Measurements from ENCODE around the gene CRTC1. TPM values are rescaled to one million over a fixed set of nuclear protein-coding genes. Genes with fewer than 3 reads are reported as not detected.

Gene CRTC1
- total RNA-seq = 3.6 and 4.4 TPM in 2 replicates

DNA sequence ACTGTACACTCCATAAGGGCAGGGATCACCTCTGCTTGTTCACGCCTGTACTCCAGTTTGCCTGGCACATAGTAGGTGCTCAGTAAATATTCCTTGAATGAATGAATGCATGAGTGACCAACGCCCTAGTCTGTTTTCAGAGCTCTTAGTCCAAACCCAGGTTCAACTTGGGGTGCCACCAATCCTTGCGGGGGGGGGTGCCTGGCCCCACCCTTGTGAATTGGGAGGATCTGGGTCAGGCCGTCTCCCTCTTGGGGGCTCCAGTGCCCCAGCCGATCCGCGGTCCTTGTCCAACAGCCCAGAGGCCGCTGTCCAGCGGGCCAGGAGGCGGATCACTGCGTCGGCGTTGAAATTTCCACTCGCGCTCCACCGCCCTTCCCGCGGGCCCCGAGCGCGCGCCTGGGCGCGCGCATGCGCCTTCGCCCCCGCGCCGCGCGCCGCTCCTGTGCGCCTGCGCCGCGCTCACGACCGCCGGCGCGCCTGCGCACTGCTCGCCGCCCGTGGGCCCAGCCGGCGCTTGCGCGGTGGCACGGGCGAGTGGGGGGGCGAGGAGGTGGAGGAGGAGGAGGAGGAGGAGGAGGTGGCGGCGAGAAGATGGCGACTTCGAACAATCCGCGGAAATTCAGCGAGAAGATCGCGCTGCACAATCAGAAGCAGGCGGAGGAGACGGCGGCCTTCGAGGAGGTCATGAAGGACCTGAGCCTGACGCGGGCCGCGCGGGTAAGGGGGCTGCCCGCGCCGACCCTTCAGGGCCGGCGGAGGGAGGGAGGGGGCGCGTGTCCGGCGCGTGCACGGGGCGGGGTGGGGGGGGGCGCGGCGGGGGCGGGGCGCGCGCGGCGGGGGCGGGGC lies at the start of gene CRTC1:
Gene CRTC1, plus strand, starts transcription at position 572 of the 849 bp plus-strand sequence. Its CDS starts 23 bp downstream, at position 595.

DNA sequence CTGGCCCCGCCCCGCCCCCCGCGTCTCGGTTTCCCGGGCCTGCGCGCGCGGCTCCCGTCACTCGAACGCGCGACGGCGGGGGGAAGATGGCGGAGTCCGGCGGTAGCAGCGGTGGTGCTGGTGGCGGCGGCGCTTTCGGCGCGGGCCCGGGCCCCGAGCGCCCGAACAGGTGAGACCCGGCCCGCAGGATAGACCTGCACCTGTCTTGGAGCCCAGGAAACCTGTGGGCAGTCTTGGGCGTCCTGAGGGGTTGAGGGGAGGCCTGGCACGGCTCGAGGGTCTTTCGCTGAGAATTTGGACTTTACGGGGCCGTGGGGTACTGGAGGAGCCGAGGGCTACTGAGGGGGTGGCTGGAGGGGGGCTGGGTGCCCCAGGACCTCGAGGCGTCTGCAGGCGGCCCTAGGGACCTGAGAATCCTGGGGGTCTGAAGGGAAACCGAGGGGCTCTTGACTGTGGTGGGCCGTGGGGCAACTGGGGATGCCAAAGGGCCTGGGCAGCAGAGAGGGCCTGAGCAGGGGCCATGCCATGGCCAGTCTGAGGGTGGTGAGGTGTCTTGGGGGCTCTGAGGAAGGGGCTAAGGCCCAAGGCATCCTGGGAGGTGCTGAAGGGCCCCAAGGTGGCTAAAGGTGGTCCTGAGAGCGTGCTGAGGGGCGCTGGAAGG lies 46.4 kb upstream of the CRTC1 start, which contains the start of gene KLHL26:
Gene KLHL26, plus strand, starts transcription at position 60 of the 661 bp plus-strand sequence. Its CDS starts 27 bp downstream, at position 87.

DNA sequence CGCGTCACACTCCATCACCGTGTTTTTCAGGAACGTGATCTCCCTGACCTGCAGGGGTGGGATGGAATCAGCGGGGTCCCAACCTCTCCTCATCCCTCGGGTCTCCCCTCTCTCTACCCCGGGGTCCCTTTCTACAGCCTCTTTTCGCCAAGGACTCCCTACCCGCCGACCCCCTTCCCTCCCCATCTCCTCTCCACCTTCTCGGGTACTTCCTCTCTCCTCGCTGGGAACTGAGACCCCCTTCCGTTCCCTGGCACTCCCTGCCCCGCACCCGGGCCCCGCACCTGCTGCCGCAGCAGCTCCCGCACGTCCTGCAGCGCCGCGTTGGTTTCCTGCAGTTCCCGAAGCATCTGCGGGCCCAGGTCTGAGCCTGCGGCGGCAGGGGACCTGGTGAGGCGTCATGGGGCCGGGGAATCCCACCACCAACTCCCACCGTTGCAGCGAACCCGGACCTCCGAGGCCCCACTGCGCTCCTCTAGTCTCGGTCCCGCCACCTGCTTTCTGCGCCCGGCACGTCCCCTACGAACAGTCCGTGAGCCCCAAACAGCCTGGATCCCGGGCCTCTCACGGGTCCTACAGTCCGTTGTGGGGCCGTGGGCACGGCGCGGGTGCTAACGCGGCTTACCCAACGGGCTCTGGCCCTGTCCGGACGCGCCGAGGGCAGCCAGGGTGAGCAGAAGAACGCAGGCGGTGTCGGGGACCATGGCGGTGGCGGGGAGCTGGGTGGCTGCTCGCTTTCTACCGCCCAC lies 107.3 kb downstream of the CRTC1 start, which contains the start of gene COMP:
Gene COMP, minus strand, starts transcription at position 740 of the 749 bp plus-strand sequence. Its CDS starts 36 bp downstream, at position 704.

GRCh38 chr19:18831524-18832305 lies 148.2 kb downstream of the CRTC1 start, which contains the start of gene UPF1:
UPF1 (plus strand) TSS chr19:18831959; CDS start chr19:18832210, 251 bp downstream.

Other genes starting within 250 kb of the CRTC1 start
- 13.7 and 15.1 TPM in 2 replicates for gene ISYNA1, start 245.5 kb upstream of the CRTC1 start, total RNA-seq
- gene ELL, start 161.6 kb upstream of the CRTC1 start, total RNA-seq = 25.4 and 26.4 TPM in 2 replicates
- gene FKBP8, start 140.1 kb upstream of the CRTC1 start, total RNA-seq = 350 and 428 TPM in 2 replicates
- 90.2 and 99.0 TPM in 2 replicates for gene KXD1, start 125.8 kb upstream of the CRTC1 start, total RNA-seq
- 485 and 741 TPM in 2 replicates for gene UBA52, start 111.8 kb upstream of the CRTC1 start, total RNA-seq
- gene REX1BD, start 94.9 kb upstream of the CRTC1 start, total RNA-seq = 32.5 and 34.6 TPM in 2 replicates
- 0.36 and 0.49 TPM in 2 replicates for gene CRLF1, start 76.9 kb upstream of the CRTC1 start, total RNA-seq
- gene TMEM59L, start 70.8 kb upstream of the CRTC1 start, total RNA-seq = not detected in 2 replicates
- gene KLHL26, start 46.7 kb upstream of the CRTC1 start, total RNA-seq = 4.4 TPM in 2 replicates
- 0.32 and 0.49 TPM in 2 replicates for gene COMP, start 107.6 kb downstream of the CRTC1 start, total RNA-seq
- gene UPF1, start 148.3 kb downstream of the CRTC1 start, total RNA-seq = 61.6 and 84.5 TPM in 2 replicates
- 0.49 and 0.65 TPM in 2 replicates for gene CERS1, start 212.5 kb downstream of the CRTC1 start, total RNA-seq
- 182 and 238 TPM in 2 replicates for gene COPE, start 235.7 kb downstream of the CRTC1 start, total RNA-seq
- gene DDX49, start 236.0 kb downstream of the CRTC1 start, total RNA-seq = 42.8 and 44.3 TPM in 2 replicates

All from hair follicle dermal papilla cell (primary cell).